Fibroblast of lung (primary cell): Measurements from ENCODE around the gene FER. TPM values are rescaled to one million over a fixed set of nuclear protein-coding genes. Genes with fewer than 3 reads are reported as not detected.

Experiments used
- DNase-seq, 2 donors: peaks; one replicate each; pipeline versions ENCODE4 v3.0.0 to v3.0.0-alpha.2; 2010; ENCODE audit warnings: low read depth in 2 of 2
- H2AFZ ChIP-seq: 2 replicates; pipeline ENCODE4 v1.5.1; 2012; ENCODE audit warnings: low read length, control low read depth, inconsistent platforms
- H3K27ac ChIP-seq: 2 replicates; pipeline ENCODE4 v1.5.1; 2011; ENCODE audit warnings: low read length, control low read depth; ENCODE audit not compliant: insufficient read depth
- H3K27me3 ChIP-seq: 2 replicates; pipeline ENCODE4 v1.5.1; 2011; ENCODE audit warnings: mild to moderate bottlenecking, low read length; ENCODE audit not compliant: control insufficient read depth, insufficient read depth
- H3K36me3 ChIP-seq: 2 replicates; pipeline ENCODE4 v1.5.1; 2011; ENCODE audit warnings: low read length; ENCODE audit not compliant: control insufficient read depth, insufficient read depth
- H3K4me1 ChIP-seq: 2 replicates; pipeline ENCODE4 v1.5.1; 2011; ENCODE audit warnings: low read length; ENCODE audit not compliant: control insufficient read depth, insufficient read depth; ENCODE audit errors: extremely low read depth
- H3K4me2 ChIP-seq: 2 replicates; pipeline ENCODE4 v1.5.1; 2011; ENCODE audit warnings: low read length, control low read depth; ENCODE audit not compliant: insufficient read depth; ENCODE audit errors: extremely low read depth
- H3K4me3 ChIP-seq, 4 experiments: fragments of 200-600 bp in 1 of 4; sonication (generic) in 1 of 4; replicated peaks in 1 of 4; 2 replicates each; pipeline ENCODE4 v1.5.1; 2011 to 2016; ENCODE audit warnings: low read length in 4 of 4, low read depth in 3 of 4, mild to moderate bottlenecking in 3 of 4, control low read depth in 2 of 4, inconsistent platforms in 1 of 4, mixed read lengths in 1 of 4; ENCODE audit not compliant: insufficient read depth in 1 of 4; ENCODE audit errors: control extremely low read depth in 1 of 4
- H3K79me2 ChIP-seq: 2 replicates; pipeline ENCODE4 v1.5.1; 2012; ENCODE audit warnings: mild to moderate bottlenecking, low read length, inconsistent platforms; ENCODE audit not compliant: control insufficient read depth, insufficient read depth
- H3K9ac ChIP-seq: 2 replicates; pipeline ENCODE4 v1.5.1; 2011; ENCODE audit warnings: mild to moderate bottlenecking, low read length, control low read depth; ENCODE audit not compliant: insufficient read depth
- H3K9me3 ChIP-seq: 2 replicates; pipeline ENCODE4 v1.5.1; 2012; ENCODE audit warnings: low read depth, low read length; ENCODE audit not compliant: control insufficient read depth, insufficient read depth
- H4K20me1 ChIP-seq: 2 replicates; pipeline ENCODE4 v1.5.1; 2011; ENCODE audit warnings: low read length; ENCODE audit not compliant: control insufficient read depth, insufficient read depth; ENCODE audit errors: extremely low read depth
- EZH2 ChIP-seq: IDR thresholded peaks from 2 replicates; pipeline ENCODE4 v1.5.1; 2012; ENCODE audit warnings: low read length, control low read depth, mild to moderate bottlenecking; ENCODE audit errors: missing control alignments
- polyA plus RNA-seq, 2 donors: library from polyadenylated mRNA; depleted of rRNA in 1 of 2; stranded (reverse) in 1 of 2; unstranded in 1 of 2; fragments of >200 nt; gene quantifications; 2 replicates each; pipeline ENCODE4 v1.2.1, GENCODE V29; 2011 to 2012; ENCODE audit warnings: missing spikeins in 1 of 2
- total RNA-seq: library from RNA; depleted of rRNA; stranded (reverse); fragments of >200 nt; gene quantifications from 2 replicates; pipeline ENCODE4 v1.2.1, GENCODE V29; 2014
- TF ChIP-seq, protein P1 (sequence below), 2 donors: IDR thresholded peaks in 1 of 2; conservative IDR thresholded peaks in 1 of 2; 1 replicate in 1 of 2; 2 replicates in 1 of 2; pipeline ENCODE4 v1.5.1; 2011 to 2012; ENCODE audit warnings: low read length in 2 of 2, control low read depth in 1 of 2, inconsistent platforms in 1 of 2, low read depth in 1 of 2, mild to moderate bottlenecking in 1 of 2

Gene FER
- total and polyA plus RNA-seq, 2 donors (not counting 1 experiment from before 2014, with no cell fraction given), result 12.2 to 21.3 TPM

GRCh38 chr5:109199799-109200620, 452.3 kb downstream of the FER start:
- no peak for DNase-seq
- no peaks in the 10 kb centered on the region for H4K20me1 ChIP-seq
- H3K4me3 ChIP-seq, result no peak overlapping the region
- no peaks in the 10 kb centered on the region for H3K36me3 ChIP-seq
- H3K27ac ChIP-seq, result no peak overlapping the region
- H2AFZ ChIP-seq, result no peak overlapping the region
- H3K27me3 ChIP-seq, result no peaks in the 10 kb centered on the region
- no peaks in the 10 kb centered on the region for H3K4me1 ChIP-seq
- H3K4me2 ChIP-seq, result no peak overlapping the region
- TF ChIP-seq, protein P1, sequence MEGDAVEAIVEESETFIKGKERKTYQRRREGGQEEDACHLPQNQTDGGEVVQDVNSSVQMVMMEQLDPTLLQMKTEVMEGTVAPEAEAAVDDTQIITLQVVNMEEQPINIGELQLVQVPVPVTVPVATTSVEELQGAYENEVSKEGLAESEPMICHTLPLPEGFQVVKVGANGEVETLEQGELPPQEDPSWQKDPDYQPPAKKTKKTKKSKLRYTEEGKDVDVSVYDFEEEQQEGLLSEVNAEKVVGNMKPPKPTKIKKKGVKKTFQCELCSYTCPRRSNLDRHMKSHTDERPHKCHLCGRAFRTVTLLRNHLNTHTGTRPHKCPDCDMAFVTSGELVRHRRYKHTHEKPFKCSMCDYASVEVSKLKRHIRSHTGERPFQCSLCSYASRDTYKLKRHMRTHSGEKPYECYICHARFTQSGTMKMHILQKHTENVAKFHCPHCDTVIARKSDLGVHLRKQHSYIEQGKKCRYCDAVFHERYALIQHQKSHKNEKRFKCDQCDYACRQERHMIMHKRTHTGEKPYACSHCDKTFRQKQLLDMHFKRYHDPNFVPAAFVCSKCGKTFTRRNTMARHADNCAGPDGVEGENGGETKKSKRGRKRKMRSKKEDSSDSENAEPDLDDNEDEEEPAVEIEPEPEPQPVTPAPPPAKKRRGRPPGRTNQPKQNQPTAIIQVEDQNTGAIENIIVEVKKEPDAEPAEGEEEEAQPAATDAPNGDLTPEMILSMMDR (conservative IDR thresholded peaks at IDR 0.05 in 1 of 2, IDR thresholded peaks at IDR 0.05 in 1 of 2; ENCODE audit: low read depth in 1 of 2, low read length in 2 of 2), result no peak
- TF ChIP-seq EZH2, result no peak
- no peaks in the 10 kb centered on the region for H3K9me3 ChIP-seq
- no peak overlapping the region for H3K9ac ChIP-seq
- H3K79me2 ChIP-seq, result no peaks in the 10 kb centered on the region

- H3K27me3 ChIP-seq, result no peaks in the 10 kb centered on the region
- no peaks in the 10 kb centered on the region for H3K4me1 ChIP-seq
- H3K9me3 ChIP-seq, result no peaks in the 10 kb centered on the region
- no peak overlapping the region for H3K27ac ChIP-seq
- no peak overlapping the region for H3K4me3 ChIP-seq
- no peak overlapping the region for H3K4me2 ChIP-seq
- H4K20me1 ChIP-seq, result no peaks in the 10 kb centered on the region
- H3K9ac ChIP-seq, result no peak overlapping the region
- no peaks in the 10 kb centered on the region for H3K79me2 ChIP-seq
- no peaks in the 10 kb centered on the region for H3K36me3 ChIP-seq
- DNase-seq, result no peak
- no peak overlapping the region for H2AFZ ChIP-seq
- no peak for TF ChIP-seq EZH2
- TF ChIP-seq, protein P1 (conservative IDR thresholded peaks at IDR 0.05 in 1 of 2, IDR thresholded peaks at IDR 0.05 in 1 of 2; ENCODE audit: low read depth in 1 of 2, low read length in 2 of 2), result no peak
Measured at GRCh38 chr5:109215040-109215439, 467.3 kb downstream of the FER start.

DNA sequence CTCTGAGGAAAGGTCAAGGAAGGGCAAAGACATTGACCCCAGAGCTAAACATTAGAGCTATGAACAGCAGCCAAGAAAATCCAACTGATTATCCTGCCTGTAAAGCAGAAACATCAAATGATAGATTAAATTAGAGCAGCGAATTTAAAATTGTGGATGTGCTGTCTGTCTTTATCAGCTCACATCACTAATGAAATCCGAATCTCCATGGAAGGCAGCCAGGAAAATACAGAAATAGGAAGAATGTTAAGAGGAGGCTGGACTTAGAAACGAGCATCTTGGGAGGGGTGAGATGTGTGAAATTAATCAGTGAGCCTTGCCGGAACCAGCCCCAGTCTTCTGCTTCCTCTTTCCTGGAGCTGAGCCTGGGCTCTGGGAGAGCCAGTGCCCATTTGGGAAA, 471.1 kb downstream of the FER start:
- no peaks in the 10 kb centered on the region for H3K4me1 ChIP-seq
- H3K4me3 ChIP-seq, result no peak overlapping the region
- H3K4me2 ChIP-seq, result no peak overlapping the region
- H3K9ac ChIP-seq, result no peak overlapping the region
- no peak for TF ChIP-seq EZH2
- TF ChIP-seq, protein P1 (conservative IDR thresholded peaks at IDR 0.05 in 1 of 2, IDR thresholded peaks at IDR 0.05 in 1 of 2; ENCODE audit: low read depth in 1 of 2, low read length in 2 of 2), result no peak
- no peaks in the 10 kb centered on the region for H3K36me3 ChIP-seq
- no peaks in the 10 kb centered on the region for H3K27me3 ChIP-seq
- no peaks in the 10 kb centered on the region for H4K20me1 ChIP-seq
- no peak overlapping the region for H2AFZ ChIP-seq
- H3K79me2 ChIP-seq, result no peaks in the 10 kb centered on the region
- no peaks in the 10 kb centered on the region for H3K9me3 ChIP-seq
- no peak overlapping the region for H3K27ac ChIP-seq
- no peak for DNase-seq
